HG02642 (cell line): ENCODE measurements around the gene MIF.
"Not testable (repeated sequence)": the region's sequence is repeated elsewhere in the genome, so short reads cannot be mapped to it uniquely, and the experiment has no call there.

Source experiments
- ATAC-seq: cut with Tn5 transposase; IDR thresholded peaks from one replicate; pipeline ENCODE4 v1.9.1; 2021; ENCODE audit warnings: mild to moderate bottlenecking; ENCODE audit not compliant: unreplicated experiment, poor library complexity

The MIF gene

DNA sequence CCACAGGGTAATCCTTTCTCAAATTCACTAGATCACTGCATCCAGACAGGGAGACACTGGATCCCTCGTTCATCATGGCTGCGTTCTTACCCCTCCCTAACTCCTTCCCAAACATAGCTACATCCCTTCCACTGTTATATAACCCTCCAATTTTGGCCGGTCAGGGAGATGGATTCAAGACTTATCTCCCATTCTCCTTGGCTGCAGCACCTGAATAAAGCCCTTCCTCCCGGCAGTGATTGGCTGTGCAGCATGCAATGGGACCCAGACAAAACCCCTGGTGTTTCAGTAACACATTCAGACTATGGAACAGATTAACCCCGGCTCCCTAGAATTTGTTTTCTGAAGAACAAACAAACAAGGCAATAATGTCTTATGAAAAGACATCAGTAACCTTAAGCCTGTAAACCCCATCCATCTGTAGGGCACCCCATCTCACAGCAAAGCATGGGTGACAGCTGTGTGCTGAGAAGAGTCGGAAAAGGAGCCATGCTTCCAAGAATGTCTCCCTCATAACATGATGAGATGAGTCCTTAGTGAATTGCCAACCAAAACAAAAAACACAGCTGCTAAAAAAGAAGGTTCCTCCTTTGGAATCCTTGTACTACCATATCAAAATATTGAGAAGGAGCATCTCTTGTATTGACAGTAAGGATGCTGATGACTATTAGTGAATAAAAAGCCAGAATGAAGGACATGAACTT is 5.0 kb downstream of the MIF start:
- ATAC-seq = no peak

DNA sequence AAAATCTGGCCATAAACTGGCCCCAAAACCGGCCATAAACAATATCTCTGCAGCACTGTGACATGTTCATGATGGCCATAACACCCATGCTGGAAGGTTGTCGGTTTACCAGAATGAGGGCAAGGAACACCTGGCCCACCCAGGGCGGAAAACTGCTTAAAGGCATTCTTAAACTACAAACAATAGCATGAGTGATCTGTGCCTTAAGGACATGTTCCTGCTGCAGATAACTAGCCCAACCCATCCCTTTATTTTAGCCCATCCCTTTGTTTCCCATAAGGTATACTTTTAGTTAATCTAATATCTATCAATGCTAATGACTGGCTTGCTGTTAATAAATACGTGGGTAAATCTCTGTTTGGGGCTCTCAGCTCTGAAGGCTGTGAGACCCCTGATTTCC is 6.0 kb downstream of the MIF start:
- ATAC-seq = not testable (repeated sequence)

- ATAC-seq = no peak
Observed at GRCh38 chr22:23901600-23901999, 7.4 kb downstream of the MIF start.

DNA sequence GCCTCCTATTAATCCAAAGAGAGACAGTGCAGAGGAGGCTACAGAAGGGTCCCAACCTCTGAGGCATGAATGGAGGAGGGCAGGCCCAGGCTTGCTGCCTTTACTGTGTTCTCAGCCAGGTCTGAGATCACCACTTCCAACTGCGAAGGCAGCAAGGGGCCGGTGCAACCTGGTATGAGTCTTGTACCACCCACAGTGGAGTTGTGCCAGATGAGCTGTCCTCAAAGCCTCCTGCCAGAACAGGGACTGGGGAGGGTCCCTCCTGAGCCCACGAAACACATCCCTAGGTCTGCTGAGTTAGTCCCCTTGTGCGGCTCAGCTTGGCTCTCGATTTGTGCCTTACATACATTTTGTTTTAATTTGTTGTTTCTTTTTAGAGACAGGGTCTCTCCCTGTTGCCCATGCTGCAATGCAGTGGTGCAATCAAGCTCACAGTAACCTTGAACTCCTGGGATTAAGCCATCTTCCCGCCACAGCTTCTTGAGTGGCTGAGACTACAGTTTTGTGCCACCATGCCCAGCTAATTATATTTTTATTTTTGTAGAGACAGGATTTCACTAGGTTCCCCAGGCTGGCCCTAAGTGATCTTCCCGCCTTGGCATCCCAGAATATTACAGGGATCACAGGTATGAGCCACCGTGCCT is 9.3 kb downstream of the MIF start:
- no peak for ATAC-seq

DNA sequence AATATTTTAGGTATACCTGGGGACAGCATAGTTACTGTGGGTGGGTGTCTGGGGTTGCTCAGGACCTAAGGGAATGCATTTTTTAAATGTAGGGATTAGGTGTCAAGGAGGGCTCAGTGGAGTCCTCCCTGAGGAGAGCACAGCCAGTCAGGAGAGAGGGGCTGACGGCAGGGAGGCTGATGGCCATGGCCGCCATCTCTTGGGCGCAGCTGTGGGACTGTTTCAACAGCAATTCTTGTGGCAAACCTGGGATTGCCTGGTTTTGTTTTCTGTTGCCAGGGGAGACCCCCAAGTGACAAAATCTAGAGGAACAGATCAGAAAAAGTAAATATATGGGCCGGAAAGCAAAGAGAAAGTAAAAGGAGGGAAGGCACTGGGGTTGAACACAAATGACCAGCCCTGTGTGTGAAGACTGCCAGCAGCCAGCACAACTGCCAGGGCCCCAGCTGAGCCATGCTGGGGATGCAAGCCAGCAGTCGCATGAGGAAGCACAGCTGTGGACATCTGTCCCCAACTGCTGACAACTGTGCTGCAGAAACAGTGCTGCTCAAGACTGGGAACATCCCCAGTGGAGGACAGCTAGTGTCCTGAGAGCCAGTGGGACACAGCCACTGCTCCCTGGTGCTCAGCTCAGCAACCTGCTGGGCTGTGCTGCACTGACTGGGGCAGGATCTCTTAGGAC is 10.5 kb downstream of the MIF start:
- no peak for ATAC-seq

DNA sequence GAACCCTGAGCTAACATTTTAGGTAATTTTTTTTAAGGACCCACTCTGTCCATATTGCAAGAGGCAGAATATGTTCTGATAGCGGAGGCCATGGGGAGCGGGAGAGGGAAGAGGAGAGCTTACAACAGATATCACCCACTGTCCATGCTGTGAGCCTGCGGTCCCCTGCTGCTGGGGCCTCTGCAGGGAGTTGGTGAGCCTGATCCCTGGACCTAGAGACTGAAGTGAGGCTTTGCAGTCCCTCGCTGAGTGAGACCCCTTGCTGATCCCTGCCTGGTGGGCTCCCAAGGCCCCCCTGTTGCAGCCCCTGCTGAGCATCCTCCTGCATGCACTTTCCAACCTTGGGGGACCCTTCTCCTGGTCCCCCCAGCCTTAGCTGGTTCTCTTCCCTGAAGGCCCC is 12.5 kb downstream of the MIF start:
- ATAC-seq = no peak

- not testable (repeated sequence) for ATAC-seq
Observed at GRCh38 chr22:23907423-23907822, 13.2 kb downstream of the MIF start.

DNA sequence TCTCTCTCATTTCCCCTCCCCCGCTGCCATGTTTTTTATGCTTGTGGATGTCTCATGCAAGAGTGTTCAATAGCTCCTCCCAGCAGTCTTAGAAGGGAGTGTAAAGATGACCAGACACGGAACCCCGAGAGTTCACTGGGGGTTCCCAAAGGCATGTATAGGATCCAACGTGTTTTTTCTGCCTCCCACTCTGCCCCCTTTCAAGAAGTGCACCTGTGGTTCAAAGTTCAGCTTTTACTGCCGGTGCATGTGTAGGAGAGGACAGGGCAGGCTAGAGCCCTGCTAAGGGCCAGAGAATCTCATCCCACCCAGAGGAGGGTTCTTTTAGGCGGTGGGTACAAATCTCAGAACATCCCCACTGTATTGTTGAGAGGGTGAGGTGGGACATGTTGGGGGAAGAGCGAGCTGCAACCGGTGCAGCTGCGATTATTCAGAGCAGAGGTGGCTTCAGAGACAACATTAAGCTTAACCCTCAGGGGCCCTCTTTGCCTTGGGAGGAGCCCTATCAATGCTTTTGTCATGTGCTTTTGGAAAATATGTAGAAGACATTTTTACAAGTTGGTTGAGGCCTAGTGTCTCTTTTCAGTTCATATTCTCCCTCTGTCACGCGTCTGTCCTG is 14.5 kb downstream of the MIF start:
- ATAC-seq = no peak

GRCh38 chr22:23909296-23909898 is 15.2 kb downstream of the MIF start:
- no peak for ATAC-seq

DNA sequence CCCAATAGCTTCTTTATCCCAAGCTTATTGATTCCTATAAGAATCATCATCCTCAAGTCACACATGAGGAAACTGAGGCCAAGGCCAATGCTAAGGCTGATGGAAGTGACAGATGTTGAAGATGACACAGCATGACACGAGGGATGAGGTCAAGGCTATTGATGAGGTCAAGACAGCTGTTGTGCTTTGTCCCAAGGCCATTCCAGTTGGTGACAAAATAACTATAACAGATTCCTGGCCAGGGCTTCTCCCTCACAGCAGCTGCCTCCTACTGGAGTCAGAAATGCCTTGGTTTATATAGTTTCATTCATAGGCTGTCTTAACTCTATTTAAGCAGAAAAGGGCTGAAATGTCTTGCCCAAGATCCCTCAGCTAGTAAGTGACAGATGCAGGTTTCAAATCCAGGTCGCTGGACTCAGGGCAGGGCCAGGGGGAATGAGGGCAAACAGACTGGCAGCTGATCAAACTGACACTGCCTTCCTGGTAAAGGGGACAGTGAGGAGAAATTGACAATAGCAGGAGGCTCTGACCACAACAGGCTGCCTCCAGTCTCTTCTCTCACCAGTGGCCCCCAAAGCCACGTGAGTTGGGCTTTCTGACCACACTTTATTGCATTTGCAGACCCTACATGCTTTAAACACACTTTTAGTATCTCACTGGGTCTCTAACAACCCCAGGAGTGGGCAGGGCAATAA is 16.5 kb downstream of the MIF start:
- ATAC-seq = no peak

GRCh38 chr22:23911318-23911980 is 17.3 kb downstream of the MIF start:
- no peak for ATAC-seq

DNA sequence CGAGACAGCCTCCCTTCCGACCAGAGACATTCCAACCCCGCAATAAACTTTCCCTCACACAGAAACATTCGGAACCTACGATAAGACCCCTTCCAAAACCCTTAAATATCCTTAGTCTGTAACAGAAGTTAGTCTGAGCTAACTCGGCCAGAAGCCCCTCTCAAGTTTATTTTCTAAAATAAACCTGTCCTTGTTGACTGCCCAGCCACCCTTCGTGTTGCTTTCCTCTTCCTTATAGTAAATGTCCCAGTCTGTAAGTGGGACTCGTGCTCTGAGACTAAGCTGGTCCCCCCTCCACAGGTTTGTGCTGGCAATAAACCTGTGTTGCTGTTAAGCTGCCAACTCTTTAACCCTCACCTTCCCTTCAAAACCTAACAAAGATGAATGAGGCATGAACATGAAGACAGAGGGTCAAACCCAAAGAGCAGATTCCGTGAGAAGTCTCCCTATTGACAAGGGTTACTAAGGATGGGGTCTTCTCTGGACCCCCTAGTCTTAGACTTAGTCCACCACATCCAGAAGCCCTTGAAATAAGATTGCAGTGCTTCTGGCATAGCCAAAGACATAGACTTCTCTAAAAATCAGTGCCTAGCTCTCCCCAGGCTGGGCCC is 18.2 kb downstream of the MIF start:
- no peak for ATAC-seq

- ATAC-seq = no peak
Observed at GRCh38 chr22:23913306-23913660, 19.1 kb downstream of the MIF start.

DNA sequence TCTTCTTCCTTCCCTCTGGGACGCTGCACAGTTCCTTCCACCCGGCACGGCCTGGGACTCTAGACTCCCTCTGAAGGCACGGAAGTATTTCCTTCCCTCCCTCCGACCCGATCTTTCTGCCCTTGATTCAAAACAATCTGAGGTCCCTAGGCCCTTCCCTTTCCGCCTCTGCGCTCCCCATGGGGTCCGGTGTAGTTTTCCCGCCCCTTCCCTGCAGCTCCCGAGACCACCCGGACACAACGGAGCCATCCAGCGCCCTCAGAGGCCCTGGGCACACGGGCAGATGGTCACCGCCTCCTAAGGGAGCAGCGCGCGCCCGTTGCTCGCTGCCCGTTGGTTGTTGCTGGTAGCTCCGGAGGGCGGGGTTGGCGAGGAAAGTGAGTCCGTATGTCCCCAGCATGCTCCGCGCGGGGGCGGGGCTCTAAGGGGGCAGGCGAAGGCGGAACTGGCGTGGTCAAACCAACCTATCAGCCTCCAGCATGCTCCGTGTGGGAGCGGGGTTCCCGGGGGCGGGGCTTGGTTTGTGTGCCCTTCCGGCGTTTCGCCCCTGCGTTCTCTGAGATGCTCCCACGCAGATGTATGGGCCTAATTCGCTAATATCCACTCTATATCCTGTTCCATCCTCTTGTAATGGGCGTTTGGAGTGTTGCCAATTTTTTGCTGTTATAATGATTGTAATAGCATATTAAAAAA is 19.6 kb downstream of the MIF start:
- ATAC-seq = peak; percentile 96

- no peak for ATAC-seq
Observed at GRCh38 chr22:23915290-23915689, 21.1 kb downstream of the MIF start.

DNA sequence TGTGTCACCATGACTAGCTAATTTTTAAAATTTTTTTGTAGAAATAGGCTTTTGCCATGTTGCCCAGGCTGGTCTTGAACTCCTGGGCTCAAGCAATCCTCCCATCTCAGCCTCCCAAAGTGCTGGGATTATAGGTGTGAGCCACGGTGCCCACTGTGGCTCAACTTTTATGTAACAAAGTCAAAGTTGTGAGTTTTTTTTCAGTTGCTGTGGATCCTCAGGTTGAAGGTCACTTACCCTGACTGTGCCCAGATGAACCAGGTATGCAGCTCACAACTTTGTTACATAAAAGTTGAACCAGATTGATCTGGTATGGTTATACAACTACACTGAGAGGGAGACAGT is 26.1 kb downstream of the MIF start:
- ATAC-seq = not testable (repeated sequence)

DNA sequence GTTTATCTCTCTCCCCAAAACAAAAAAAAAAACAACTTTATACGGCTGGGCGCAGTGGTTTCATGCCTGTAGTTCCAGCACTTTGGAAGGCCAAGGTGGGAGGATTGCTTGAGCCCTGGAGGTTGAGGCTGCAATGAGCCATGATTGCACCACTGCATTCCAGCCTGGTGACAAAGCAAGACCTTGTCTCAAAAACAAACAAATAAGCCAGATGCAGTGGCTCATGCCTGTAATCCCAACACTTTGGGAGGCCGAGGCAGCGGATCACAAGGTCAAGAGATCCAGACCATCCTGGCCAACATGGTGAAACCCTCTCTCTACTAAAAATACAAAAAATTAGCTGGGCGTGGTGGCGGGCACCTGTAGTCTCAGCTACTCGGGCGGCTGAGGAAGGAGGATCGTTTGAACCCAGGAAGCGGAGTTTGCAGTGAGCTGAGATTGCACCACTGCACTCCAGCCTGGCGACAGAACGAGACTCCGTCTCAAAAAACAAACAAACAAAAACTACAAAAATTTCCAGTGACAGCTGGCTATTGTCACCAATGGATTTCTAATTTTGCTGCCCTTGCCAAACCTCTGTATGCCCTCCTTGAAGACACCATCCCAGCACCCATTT is 27.5 kb downstream of the MIF start:
- ATAC-seq = not testable (repeated sequence)

- ATAC-seq = no peak
Observed at GRCh38 chr22:23922921-23923320, 28.7 kb downstream of the MIF start.
